Measurements from ENCODE around the gene MXRA7.
"Not testable (repeated sequence)": the region's sequence is repeated elsewhere in the genome, so short reads cannot be mapped to it uniquely, and the experiment has no call there.

MXRA7 gene

DNA sequence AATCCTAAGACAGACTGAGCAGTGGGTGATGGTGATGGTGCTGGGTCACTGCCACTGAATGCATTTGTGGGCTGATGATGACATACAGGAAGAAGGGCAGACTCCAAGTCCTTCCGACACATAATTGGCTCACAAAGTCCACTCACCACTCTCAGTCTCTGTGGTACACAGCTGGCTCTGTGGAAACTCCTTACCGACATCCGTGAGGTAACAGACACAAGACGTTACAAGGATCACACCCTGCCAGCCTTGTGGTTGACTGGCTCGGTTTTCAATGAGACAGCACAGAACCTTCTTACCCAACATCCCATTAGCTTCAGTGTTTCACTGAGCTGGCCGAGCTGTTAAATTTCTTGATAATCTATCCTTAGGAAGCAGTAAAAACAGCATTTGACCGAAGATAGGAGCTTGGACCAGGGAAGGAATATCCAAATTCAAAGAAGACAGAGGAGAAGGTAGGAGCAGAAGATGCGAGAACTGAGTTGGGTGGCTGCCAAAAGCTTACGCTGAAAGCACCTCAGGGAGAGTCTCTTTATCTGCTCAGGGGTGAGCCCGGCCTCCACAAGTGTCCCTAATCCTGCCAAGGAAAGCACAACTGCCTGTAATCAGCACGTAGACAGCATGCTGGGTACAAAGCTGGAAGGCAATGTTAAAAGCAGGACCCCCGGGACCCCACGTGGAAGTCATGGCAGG is 5.5 kb upstream of the MXRA7 start:
- peak; percentile 86 for DNase-seq (ENCODE audit: low spot score)

DNA sequence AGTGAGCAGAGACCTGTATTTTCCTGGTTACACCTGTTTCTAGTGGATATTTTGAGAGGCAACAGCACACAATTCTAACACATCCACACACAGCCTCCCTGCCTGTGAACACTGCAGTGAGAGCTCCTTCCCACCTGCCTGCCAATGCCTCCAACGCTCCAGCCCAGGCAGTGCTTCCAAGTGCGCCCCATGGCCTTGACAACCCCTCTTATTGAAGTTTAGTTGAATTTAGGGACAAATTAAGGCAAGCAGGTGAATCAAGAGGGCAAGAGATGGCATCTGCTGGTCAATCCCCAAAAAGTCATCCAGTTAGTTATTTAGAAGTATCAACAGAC is 4.7 kb upstream of the MXRA7 start:
- no peak for DNase-seq (ENCODE audit: low spot score)

DNA sequence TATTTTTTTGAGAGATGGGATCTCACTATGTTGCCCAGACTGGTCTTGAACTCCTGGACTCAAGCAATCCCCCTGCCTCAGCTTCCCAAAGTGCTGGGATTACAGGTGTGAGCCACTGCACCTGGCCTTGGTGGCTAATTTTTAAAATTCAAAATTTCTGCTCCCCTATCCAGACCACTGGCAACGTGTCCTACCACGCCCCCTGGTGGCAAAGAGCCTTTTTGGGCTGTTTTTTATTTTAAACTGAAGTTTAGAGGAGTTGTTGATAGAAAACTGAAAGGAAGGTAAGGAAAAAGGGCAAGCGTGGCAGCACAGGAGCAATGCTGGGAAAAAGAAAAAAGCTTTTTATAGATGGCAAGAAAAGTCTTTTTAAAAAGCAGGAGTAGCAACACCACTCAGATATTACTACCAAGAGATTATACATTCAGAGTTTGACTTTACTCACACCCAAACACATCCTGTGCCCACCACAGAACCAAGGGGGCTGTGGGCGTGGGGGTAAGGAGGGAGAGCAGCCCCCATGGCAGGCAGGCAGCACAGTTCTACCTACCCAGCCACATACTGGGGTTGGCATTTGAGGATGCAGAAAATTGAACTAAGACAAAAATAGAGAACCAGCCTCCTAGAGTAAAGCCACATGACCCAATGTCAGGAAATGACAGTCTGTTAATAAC is 4.2 kb upstream of the MXRA7 start:
- peak; percentile 38 for DNase-seq (ENCODE audit: low spot score)

DNA sequence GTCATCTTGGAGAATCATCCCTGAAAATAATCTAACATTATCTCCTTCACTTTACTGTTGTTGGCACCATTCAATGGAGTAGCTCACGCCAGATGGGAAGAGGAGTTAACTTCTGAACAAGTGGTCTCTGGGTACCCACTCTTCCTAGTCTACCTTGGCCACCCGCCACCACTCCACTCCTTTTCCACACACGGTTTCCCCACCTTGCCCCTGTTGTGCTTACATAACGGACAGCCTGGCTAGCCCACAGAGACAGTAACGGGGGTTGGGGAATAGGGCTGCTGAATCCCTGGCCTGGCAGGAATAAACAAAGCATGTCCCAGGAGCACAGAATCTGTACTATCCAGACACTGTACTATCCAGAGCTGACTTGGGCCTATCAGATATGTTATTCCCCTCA is 3.6 kb upstream of the MXRA7 start:
- DNase-seq (ENCODE audit: low spot score), result no peak

DNA sequence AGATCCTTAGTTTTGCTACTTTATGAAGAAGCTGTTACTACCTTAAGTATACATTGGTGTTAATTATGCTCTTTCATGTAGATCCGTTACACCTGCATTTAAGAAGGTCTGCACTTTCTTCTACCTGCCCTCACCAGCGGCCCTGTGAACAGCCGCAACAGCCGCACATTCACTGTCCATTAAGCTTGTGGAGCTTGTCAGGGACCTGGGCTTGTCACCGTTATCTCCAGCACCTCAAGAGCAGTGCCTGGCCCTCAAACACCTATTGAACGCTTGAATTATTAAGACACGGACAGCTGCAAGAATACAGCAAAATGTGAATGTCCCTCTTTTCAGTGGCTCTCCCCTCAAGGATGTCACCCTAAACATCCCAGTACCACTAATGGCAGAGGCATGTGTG is 3.0 kb upstream of the MXRA7 start:
- DNase-seq (ENCODE audit: low spot score), result no peak

DNA sequence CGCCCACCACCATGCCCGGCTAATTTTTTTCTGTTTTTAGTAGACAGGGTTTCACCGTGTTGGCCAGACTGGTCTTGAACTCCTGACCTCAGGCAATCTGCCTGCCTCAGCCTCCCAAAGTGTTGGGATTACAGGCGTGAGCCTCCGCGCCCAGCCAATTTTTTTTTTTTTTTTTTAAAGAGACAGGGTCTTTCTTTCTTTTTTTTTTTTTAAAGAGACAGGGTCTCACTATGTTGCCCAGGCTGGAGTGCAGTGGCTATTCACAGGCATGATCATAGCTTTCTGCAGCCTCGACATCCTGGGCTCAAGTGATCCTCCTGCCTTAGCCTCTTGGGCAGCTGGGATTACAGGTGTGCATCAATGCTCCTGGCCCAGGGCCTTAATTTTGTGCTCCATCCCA is 1.6 kb upstream of the MXRA7 start:
- not testable (repeated sequence) for DNase-seq (ENCODE audit: low spot score)

DNA sequence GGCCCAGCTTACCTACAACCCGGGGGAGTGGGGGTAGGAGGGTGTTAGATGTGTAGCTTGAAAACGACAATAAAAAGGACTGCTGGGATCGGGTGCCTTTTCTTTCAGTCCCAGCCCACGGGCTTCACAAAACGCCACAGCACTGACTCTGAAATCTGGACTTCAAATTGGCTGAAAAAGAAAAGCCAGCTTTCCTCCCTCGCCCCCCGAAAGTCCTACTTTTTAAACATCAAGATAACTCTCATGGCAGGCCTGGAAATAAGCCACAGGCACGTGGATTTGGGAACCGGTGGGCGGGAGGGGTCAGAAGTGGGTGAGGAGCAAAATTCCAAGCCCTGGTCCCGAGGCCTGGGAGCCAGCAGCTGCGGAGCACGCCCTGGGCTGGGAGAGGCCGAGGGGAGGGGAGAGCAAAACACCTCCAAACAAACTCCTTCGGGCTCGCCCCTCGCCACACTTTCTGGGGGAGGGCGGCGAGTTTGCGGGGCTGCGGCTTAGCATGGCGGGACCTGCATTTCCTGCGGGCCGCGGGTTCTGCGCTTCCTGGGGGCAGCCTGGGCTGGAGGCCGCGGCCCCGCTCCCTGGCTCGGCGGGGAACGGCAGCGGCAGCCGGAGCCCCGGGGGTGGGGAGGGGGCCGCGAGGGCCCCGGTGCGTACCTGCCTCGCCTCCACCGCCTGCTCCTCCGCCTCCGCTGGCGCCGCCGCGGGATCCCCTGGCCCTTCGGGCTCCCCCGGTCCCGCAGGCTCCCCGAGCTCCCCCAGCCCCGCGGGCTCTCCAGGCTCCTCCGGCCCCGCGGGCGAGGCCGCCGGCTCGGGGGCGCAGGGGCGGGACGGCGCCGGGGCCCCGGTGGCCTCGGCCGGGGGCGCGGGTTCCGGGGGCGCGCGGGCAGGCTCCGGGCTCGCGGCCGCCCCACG is 558 bp downstream of the MXRA7 start:
- not testable (repeated sequence) for DNase-seq (ENCODE audit: low spot score)

DNA sequence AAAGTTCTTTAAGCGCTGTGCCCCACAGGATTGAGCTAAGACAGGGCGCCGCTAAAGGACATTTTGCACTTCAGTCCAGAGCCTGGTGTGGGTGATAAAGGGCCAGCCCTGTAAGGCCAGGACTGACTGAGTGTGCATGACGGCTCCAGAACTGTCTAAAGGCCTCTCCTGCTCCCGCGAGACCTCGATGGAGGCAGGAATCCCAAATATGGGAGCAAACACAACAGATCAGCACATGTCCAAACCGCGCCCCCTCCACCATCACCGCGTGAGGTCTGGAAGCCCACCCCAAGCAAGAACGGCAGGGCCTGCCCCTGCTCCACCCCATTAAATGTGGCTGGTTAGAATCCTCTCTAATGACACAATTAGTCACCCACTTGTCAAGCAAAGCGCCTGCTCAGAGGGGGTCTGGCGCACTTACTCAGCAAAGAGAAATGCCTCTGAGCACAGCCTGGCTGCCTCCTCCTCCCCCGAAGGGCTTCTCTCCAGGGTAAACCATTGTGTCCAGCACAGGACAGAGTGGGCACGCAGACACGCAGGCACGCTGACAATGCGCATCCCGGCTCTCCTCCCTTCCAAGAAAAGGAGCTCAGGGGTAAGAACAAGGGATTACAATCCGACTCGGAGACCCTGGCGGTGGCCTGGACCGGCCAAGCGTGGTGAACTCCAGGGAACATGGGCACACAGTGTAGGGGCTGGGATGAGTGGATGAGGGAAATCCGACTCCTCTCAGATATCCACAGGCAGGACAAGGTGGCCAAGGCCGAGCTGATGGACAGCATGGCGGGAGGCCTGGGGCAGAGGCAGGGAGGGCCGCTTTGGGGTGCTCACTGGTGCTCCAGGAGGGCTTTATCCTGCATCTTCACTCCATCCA is 1.5 kb downstream of the MXRA7 start:
- peak; percentile 97 for DNase-seq (ENCODE audit: low spot score)

DNA sequence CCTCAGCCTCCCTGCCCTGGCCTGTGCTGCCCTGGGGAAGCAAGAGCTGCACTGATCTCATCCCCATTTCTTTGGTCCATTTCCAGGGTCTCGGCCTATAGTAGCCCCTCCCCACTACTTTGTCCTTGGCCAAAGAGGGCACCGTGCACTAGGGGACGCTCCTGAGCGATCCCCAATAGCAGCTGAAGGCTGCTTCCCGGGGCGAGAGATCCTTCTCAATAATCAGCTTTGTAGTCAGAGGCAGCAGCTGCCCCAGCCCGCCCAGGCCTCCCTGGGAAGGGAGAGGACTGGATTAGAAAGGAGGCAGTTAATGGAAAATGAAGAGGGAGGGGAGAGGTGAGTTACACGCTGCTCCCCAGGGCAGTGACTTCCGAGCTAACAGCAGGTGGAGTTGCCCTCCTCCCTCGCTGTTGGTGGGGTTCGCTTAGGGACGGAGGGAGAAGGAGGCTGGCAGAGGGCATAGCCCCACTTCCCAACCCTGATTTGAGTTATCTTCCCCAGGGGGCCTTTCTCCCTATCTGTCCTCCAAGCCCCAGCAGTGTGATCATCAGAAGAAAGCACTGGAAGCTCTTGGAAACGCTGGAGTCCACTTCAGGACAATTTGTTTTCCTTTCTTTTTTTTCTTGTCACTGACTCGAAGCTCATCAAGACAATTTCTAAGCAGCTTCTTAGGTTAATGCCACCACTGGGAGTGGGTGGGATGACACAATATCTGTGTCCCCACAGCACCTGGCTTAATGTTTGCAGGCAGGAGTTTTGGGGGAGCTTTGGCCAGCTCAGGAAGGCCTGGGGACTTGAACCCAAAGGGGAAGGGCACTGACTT is 2.6 kb downstream of the MXRA7 start:
- no peak for DNase-seq (ENCODE audit: low spot score)

DNA sequence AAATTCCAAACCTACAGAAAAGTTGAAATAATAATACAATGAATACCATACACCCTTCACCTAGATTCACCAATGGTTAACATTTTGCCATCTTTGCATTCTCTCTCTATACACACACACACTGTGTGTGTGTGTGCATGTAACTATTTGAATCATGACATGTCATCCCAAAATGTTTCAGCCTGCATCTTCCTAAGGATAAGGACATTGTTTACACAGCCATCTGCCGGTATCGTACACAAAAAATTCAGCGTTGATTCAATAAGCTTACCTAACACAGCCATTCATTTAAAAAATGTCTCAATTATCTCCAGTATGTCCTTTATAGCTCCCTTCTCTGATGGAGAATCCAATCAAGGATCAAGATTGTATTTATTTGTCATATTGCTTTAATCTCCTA is 3.9 kb downstream of the MXRA7 start:
- no peak for DNase-seq (ENCODE audit: low spot score)

DNA sequence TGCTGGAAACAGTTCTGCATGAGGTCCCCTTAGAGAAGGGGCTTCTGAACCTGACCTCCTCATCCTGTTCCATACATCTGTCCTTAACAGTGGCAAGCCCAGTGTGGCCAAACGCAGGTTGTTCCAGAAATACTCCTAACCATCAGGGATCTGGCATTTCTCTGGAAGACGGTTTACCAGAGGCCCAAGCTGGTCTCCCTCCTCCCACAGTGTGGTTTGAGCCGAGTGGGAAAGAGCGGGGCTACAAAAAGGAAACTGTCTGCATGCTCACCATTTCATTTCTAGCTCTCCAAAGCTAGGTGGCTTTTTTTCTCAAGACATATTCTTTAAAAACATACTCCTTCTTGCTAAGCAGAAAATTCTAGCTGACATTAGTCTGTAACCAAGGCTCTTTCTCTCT is 6.0 kb downstream of the MXRA7 start:
- DNase-seq (ENCODE audit: low spot score), result no peak

DNA sequence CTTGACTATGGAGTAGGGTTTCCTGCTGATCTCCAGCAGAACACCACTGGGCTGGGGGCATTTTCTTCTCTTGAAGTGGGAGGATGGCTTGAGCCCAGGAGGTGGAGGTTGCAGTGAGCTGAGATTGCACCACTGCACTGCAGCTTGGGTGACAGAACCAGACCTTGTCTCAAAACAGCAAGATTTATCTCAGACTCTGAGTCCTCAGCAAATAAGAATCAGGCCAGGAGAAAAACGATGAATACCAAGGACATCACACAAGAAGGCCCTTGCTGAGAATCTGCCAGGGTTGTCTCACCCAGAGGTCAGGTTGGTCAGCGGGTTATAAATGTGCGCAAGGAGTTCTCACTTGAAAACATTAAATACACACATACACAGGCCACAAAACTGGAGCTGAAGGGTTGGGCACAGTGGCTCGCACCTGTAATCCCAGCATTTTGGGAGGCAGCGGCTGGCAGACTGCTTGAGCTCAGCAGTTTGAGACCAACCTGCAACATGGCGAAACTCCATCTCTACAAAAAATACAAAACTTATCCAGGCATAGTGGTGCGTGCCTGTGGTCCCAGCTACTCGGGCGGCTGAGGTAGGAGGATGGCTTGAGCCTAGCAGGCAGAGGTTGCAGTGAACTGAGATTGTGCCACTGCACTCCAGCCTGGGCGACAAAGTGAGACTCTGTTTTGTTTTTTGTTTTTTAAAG is 7.7 kb downstream of the MXRA7 start:
- no peak for DNase-seq (ENCODE audit: low spot score)

DNA sequence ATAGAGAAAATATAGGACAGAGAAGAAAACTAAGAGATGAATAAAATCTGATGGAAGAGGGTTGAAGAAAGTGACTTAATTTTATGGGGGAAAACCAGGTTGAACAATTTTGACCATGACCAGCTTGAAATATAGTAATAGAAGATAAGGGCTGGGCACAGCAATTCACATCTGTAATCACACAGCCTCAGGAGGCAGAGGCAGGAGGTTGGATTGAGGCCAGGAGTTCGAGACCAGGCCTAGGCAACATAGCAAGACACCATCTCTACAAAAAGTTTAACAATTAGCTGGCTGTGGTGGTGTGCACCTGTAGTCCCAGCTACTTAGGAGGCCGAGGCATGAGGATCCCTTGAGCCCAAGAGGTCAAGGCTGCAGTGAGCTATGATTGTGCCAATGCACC is 8.7 kb downstream of the MXRA7 start:
- no peak for DNase-seq (ENCODE audit: low spot score)

DNA sequence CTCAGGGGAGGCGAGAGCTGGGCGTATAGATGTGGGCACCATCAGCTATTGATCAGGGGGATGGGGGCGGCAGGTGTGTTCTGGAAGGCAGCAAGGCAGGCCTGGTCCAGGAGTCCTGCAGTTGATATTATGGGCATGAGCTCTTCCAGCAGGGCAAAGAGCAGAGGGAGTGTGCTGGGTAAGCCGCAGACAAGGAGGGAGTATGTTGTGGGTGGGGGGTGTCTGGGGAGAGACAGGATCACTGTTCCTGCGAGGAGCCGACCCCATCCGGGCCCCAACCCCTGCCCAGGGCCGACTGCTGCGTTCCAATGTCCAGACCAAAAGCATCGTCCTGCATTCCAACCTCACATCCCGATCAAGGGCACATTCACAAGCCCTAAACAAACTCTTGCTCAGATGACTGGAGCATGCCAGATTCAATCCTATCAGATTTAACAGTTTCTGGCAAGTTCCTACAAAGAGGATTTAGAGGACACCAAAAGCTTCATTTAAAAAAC is 9.2 kb downstream of the MXRA7 start:
- no peak for DNase-seq (ENCODE audit: low spot score)

DNA sequence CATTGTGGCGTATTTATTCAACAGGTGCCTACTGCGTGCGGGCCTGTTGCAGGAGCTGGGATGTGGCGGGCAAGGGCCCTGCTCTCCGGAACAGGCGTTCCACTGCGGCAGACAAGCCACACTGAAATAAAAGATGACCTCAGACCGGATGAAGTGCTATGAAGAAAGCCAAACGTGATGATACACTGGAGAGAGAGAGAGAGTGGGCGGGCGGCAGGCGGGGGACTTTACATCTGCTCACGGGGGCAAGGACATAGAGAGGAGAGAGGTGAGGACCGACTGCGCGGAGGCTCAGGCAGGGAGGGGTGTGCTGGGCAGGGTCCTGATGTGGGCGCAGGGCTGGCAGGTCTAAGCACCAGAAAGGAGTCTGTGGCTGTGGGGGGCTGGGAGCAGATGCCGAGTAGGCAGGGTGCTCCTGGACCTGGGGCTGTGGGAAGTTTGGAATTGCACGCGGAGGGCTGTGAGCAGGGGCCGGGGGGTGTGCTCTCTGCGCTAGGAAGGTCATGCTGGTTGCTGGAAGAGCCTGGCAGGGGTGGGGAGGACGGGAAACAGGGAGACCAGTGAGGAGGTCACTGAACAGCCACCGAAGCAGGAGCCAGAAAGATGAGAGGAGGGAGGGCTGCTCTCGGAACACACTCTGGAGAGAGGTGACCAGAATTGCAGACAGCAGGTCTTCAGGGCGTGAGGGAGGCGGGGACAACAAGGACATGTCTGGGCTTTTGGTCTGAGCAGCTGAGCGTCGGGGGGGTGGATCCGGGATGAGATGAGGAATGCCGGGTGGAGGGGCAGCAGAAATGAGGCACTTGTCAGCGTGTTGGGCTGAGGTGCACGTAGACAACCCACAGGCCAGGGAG is 9.9 kb downstream of the MXRA7 start:
- DNase-seq (ENCODE audit: low spot score), result peak; percentile 92

DNA sequence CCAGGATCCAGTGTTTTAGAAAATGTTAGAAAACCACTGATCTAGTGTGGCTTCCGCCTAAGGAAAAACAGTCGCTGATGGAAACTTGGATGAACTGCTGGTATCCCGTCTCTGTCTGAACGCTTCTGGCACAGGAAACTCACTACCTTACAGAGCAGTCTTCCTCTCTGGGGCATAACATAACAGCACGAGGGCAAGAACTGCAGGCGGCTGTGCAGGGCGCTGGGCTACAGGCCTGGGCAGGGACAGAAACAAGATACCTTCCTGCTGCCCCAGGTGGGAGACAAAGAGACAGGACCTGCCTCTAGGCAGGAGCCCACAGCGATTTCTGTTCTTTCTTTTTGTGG is 10.5 kb downstream of the MXRA7 start:
- no peak for DNase-seq (ENCODE audit: low spot score)

DNA sequence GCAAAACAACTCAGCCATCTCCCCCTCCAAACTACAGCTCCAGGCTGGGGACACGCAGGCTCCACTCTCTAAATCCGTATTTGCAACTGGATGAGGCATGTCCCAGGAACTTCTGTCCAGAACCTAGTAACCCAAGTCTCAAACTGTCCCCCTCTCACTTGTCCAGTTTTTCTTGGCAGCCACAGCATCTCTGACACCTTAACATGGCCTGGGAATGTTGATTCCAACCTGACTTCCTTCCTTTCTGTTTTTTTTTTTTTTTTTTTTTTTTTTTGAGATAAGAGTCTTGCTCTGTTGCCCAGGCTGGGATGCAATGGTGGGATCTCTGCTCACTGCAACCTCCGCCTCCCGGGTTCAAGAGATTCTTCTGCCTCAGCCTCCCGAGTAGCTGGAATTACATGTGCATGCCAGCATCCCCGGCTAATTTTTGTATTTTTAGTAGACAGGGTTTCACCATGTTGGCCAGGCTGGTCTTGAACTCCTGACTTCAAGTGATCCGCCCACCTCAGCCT is 12.2 kb downstream of the MXRA7 start:
- DNase-seq (ENCODE audit: low spot score), result not testable (repeated sequence)

DNA sequence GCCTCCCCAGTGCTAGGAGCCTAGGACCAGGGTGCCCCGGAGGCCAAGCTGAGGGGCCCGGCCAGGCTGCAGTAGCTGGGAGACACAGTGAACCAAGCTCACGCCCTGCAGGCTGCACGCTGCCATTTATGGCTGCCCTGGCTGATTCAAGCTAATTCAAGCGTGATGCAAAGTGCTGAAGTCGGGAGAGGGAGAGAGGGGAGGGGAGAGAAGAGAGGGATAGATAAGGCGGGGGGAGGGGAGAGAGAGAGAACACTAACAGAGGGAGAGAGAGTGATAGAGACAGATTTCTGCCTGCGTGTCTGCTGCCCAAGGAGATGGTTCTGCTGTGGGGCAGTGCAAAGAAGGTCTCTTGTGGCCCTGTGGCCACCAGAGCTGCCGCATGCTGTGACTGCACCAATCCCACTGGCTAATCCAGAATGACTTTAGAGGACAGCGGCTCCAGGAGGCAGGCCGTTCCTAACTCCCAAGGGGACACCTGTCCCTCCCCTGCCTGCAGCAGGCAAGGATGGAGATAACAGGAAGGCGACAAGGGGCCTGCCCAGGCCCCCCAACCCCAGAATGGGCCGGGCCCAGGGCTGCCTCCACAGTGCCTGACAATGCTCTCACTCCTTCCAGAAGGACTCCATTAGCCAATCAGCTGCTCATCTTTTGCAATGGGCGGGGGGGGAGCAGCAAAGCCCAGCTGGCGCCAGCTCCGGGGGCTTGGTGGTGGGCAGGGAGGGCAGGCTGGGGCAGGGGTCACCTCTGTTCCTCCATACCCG is 12.9 kb downstream of the MXRA7 start:
- DNase-seq (ENCODE audit: low spot score), result peak; percentile 51
